NB4 (cell line): ENCODE results near the gene RPTN.

Experiments used
- MYC ChIP-seq: IDR thresholded peaks from 2 replicates; pipeline ENCODE4 v1.6.1; 2011; ENCODE audit warnings: low read depth, low read length
- POLR2A ChIP-seq: IDR thresholded peaks from 2 replicates; pipeline ENCODE4 v1.6.1; 2011; ENCODE audit warnings: mild to moderate bottlenecking; ENCODE audit not compliant: insufficient read length; ENCODE audit errors: extremely low read depth
- TF ChIP-seq, protein P1 (sequence below): IDR thresholded peaks from one replicate; pipeline ENCODE4 v1.5.1; 2012; ENCODE audit warnings: low read depth, low read length

- TF ChIP-seq, protein P1, sequence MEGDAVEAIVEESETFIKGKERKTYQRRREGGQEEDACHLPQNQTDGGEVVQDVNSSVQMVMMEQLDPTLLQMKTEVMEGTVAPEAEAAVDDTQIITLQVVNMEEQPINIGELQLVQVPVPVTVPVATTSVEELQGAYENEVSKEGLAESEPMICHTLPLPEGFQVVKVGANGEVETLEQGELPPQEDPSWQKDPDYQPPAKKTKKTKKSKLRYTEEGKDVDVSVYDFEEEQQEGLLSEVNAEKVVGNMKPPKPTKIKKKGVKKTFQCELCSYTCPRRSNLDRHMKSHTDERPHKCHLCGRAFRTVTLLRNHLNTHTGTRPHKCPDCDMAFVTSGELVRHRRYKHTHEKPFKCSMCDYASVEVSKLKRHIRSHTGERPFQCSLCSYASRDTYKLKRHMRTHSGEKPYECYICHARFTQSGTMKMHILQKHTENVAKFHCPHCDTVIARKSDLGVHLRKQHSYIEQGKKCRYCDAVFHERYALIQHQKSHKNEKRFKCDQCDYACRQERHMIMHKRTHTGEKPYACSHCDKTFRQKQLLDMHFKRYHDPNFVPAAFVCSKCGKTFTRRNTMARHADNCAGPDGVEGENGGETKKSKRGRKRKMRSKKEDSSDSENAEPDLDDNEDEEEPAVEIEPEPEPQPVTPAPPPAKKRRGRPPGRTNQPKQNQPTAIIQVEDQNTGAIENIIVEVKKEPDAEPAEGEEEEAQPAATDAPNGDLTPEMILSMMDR = no peak
- TF ChIP-seq MYC = no peak
- TF ChIP-seq POLR2A = no peak
Observed at GRCh38 chr1:152170287-152170905, 11.4 kb upstream of the RPTN start.
